GM12873 (cell line): ENCODE results near the gene ATP5PO.

ENCODE experiments used
- TF ChIP-seq, protein P1 (sequence below): IDR thresholded peaks from 2 replicates; pipeline ENCODE4 v1.5.1; 2012; ENCODE audit warnings: low read depth, mild to moderate bottlenecking, moderate library complexity, low read length, control low read depth; ENCODE audit not compliant: insufficient read depth; ENCODE audit errors: missing control alignments

Gene ATP5PO

DNA sequence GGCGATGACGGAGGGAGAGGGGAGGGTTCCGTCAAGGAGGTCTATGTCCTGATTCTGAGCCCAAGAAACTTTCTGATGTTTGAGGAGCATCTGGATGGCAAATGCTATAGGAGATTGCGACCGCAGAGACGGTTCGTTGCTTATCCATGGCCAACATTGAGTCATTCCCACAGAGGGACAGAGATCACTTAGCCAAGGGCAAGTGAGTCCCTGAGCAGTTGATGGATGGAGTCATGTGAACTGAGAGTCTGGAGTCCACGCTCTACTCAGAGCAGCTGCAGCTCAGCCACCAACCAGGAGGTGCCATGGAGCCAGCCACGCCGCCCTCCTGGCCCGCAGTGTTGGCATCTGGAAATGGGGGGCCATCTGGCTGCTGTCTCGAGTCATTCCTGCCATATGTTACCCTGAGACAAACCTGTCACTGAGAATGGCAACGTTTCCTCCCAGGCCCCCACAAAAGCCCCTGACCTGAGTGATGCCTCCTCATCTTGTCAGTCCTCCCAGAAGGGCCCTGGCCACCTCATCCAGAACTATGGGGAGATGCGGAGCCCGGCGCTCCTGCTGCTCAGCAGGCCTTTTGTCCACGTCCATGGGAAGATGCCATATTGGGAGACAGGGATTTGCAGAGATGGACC is 58.6 kb downstream of the ATP5PO start:
- TF ChIP-seq, protein P1, sequence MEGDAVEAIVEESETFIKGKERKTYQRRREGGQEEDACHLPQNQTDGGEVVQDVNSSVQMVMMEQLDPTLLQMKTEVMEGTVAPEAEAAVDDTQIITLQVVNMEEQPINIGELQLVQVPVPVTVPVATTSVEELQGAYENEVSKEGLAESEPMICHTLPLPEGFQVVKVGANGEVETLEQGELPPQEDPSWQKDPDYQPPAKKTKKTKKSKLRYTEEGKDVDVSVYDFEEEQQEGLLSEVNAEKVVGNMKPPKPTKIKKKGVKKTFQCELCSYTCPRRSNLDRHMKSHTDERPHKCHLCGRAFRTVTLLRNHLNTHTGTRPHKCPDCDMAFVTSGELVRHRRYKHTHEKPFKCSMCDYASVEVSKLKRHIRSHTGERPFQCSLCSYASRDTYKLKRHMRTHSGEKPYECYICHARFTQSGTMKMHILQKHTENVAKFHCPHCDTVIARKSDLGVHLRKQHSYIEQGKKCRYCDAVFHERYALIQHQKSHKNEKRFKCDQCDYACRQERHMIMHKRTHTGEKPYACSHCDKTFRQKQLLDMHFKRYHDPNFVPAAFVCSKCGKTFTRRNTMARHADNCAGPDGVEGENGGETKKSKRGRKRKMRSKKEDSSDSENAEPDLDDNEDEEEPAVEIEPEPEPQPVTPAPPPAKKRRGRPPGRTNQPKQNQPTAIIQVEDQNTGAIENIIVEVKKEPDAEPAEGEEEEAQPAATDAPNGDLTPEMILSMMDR: no peak

DNA sequence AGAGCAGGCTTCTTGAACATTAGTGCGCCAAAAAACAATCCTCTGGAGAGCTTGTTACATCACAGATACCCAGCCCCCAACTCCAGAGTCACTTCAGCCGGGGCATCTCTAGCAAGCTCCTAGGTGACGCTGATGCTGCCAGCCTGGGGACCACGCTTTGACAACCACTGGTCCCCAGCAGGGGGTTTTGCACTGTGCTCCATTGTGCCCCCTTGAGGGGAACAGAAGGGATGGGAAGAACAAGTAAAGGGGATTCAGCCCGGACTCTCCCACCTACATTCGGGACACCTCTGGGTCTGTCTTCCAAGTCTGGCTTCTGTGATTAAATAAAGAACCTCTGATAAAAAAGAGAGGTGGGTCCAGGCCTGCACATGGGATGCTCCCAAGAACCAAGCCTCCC is 60.4 kb downstream of the ATP5PO start:
- TF ChIP-seq, protein P1: peak; percentile 42

DNA sequence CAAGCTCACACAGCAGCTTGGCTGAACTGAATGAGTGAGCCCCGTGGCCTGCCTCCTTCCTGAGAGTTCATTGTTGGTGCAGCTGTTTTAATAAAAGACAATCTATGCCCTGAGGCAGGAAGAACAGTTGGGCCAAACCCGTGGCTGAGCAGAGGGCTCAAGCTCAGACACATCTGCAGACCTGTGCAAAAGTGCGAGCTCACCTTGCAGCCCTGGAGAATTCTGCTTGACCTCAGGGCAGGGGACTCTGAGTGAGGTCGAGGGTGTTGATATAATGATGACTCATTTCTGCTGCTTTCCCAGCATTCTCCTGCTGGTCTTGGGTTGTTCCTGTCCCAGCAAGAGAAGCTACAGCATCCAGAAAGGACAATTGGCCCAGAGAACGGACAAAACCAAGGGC is 61.0 kb downstream of the ATP5PO start:
- TF ChIP-seq, protein P1: no peak
